T-cell (primary cell): ENCODE measurements around the gene ARHGAP15. TPM values are rescaled to one million over a fixed set of nuclear protein-coding genes. Genes with fewer than 3 reads are reported as not detected.

Experiments used
- ATAC-seq, 4 experiments: fragments of 200-7000 bp in 3 of 4; fragments of 150-1000 bp in 1 of 4; cut with Tn5 transposase; replicated peaks in 1 of 4; 1 replicate in 3 of 4; 2 replicates in 1 of 4; pipeline ENCODE4 v1.10.0; 2021; ENCODE audit warnings: moderate library complexity in 3 of 4, mild to moderate bottlenecking in 2 of 4, moderate number of reproducible peaks in 1 of 4
- CTCF ChIA-PET, 2 donors: fragments of 300-600 bp; sonication (Branson Sonifier 250); formaldehyde crosslinking; loops; one replicate each; lab custom pipeline; 2022; ENCODE audit warnings: antibody characterized with exemption in 2 of 2; lab: Charles Lee
- POLR2A ChIA-PET, 2 donors: fragments of 300-600 bp; sonication (Branson Sonifier 250); formaldehyde crosslinking; loops; one replicate each; lab custom pipeline; 2022; ENCODE audit warnings: antibody characterized with exemption in 2 of 2; lab: Charles Lee
- DNase-seq, 35 experiments: peaks; one replicate each; pipeline versions ENCODE4 v3.0.0 to v3.0.0-alpha.2; 2013 to 2023
- H3K27ac ChIP-seq: one replicate; pipeline ENCODE4 v1.5.1; 2013; ENCODE audit warnings: low read length
- H3K27me3 ChIP-seq, 2 experiments: replicated peaks in 1 of 2; 1 replicate in 1 of 2; 2 replicates in 1 of 2; pipeline versions ENCODE4 v1.6.1 to v1.7.0; 2013; ENCODE audit warnings: low read length in 1 of 2, mixed read lengths in 1 of 2; ENCODE audit not compliant: control insufficient read depth in 2 of 2, insufficient read depth in 2 of 2; ENCODE audit errors: extremely low read depth in 1 of 2
- H3K36me3 ChIP-seq, 2 donors: 1 replicate in 1 of 2; 2 replicates in 1 of 2; pipeline versions ENCODE4 v1.6.1 to v1.7.0; 2013; ENCODE audit warnings: low read length in 1 of 2; ENCODE audit not compliant: control insufficient read depth in 2 of 2, insufficient read depth in 1 of 2; ENCODE audit errors: extremely low read depth in 1 of 2
- H3K4me1 ChIP-seq, 2 experiments: 1 replicate in 1 of 2; 2 replicates in 1 of 2; pipeline versions ENCODE4 v1.6.1 to v1.7.0; 2013; ENCODE audit warnings: low read length in 2 of 2, mixed read lengths in 1 of 2; ENCODE audit not compliant: insufficient read depth in 2 of 2, control insufficient read depth in 1 of 2; ENCODE audit errors: extremely low read depth in 1 of 2
- H3K4me3 ChIP-seq, 2 donors: 1 replicate in 1 of 2; 2 replicates in 1 of 2; pipeline versions ENCODE4 v1.5.1 to v1.7.0; 2013; ENCODE audit warnings: mild to moderate bottlenecking in 2 of 2, low read length in 1 of 2, moderate library complexity in 1 of 2; ENCODE audit not compliant: control insufficient read depth in 1 of 2; ENCODE audit errors: extremely low read depth in 1 of 2
- H3K9me3 ChIP-seq: 2 replicates; pipeline ENCODE4 v1.7.0; 2013
- H3K27ac Mint-ChIP-seq, 2 donors: one replicate each; pipeline ENCODE4 v1.8.0; 2020 to 2021; ENCODE audit warnings: mild to moderate bottlenecking in 2 of 2, mixed read lengths in 2 of 2
- H3K27me3 Mint-ChIP-seq, 2 donors: one replicate each; pipeline ENCODE4 v1.8.0; 2021 to 2022; ENCODE audit warnings: mixed read lengths in 2 of 2
- H3K36me3 Mint-ChIP-seq: one replicate; pipeline ENCODE4 v1.8.0; 2021; ENCODE audit warnings: mixed read lengths
- H3K4me1 Mint-ChIP-seq, 3 donors: one replicate each; pipeline ENCODE4 v1.8.0; 2020 to 2022; ENCODE audit warnings: mixed read lengths in 3 of 3, mild to moderate bottlenecking in 1 of 3
- H3K4me3 Mint-ChIP-seq, 3 donors: one replicate each; pipeline ENCODE4 v1.8.0; 2020 to 2022; ENCODE audit warnings: mild to moderate bottlenecking in 3 of 3, mixed read lengths in 3 of 3, moderate library complexity in 3 of 3
- H3K9me3 Mint-ChIP-seq, 3 donors: one replicate each; pipeline ENCODE4 v1.8.0; 2020 to 2022; ENCODE audit warnings: mixed read lengths in 3 of 3
- WGBS: methylation state at CpG from one replicate; pipeline ENCODE4 v1.1.5; 2013; ENCODE audit warnings: missing lambda C conversion rate; ENCODE audit not compliant: insufficient coverage; 5-methylcytosine and 5-hydroxymethylcytosine counted together
- total RNA-seq, 35 experiments: library from RNA in 6 of 35; stranded (reverse) in 6 of 35; fragments of 120-200 nt in 1 of 35; gene quantifications; one replicate each; pipeline versions ENCODE4 v1.2.1 to v1.2.4 and lab custom pipeline; 2013 to 2026

ARHGAP15 gene
- total RNA-seq, 5 donors from 2014 or later (not counting 1 experiment from before 2014, with no cell fraction given): 154 to 271 (median 188) TPM

- no peak for DNase-seq
- WGBS: 57% methylated on average over 1 of the region's 1 CpG
- H3K27ac Mint-ChIP-seq: no peak overlapping the region
- ATAC-seq: no peak
- Histone ChIP-seq H3K4me3 (no peak overlapping the region), H3K27ac (no peak overlapping the region), H3K4me1 (no peaks in the 10 kb centered on the region), H3K36me3 (peaks cover 4 to 41% of the 10 kb centered on the region in 2 donors), H3K27me3 (no peaks in the 10 kb centered on the region), H3K9me3 (no peaks in the 10 kb centered on the region)
- no peak overlapping the region for H3K4me3 Mint-ChIP-seq
- peaks cover 0 to 24% (median 16%) of the 10 kb centered on the region in 3 donors for H3K4me1 Mint-ChIP-seq
- H3K36me3 Mint-ChIP-seq: peaks cover 87% of the 10 kb centered on the region
- no peaks in the 10 kb centered on the region for H3K27me3 Mint-ChIP-seq
- POLR2A ChIA-PET: interaction anchor here in 1 of 2 donors (0.6 kb wide), 1 partner anchor 38 kb away, joined by 3 read pairs; no protein-coding TSS in a partner anchor
- peaks cover 0 to 13% (median 2%) of the 10 kb centered on the region in 3 donors for H3K9me3 Mint-ChIP-seq
- CTCF ChIA-PET: no interaction called here
Observed at GRCh38 chr2:143514413-143514812, 385.2 kb downstream of the ARHGAP15 start.

GRCh38 chr2:143515318-143515717, 386.1 kb downstream of the ARHGAP15 start:
- Histone ChIP-seq H3K9me3 (no peaks in the 10 kb centered on the region), H3K4me1 (no peaks in the 10 kb centered on the region), H3K4me3 (no peak overlapping the region), H3K36me3 (peaks cover 4 to 50% of the 10 kb centered on the region in 2 donors), H3K27ac (no peak overlapping the region), H3K27me3 (no peaks in the 10 kb centered on the region)
- Mint-ChIP-seq H3K27me3 (no peaks in the 10 kb centered on the region), H3K4me1 (peaks cover 8 to 31% (median 24%) of the 10 kb centered on the region in 3 donors), H3K4me3 (no peak overlapping the region), H3K27ac (no peak overlapping the region), H3K9me3 (peaks cover 0 to 13% (median 2%) of the 10 kb centered on the region in 3 donors), H3K36me3 (peaks cover 91% of the 10 kb centered on the region)
- DNase-seq: no peak
- ChIA-PET POLR2A (interaction anchor here in 1 of 2 donors (0.6 kb wide), 1 partner anchor 119 kb away, joined by 3 read pairs; no protein-coding TSS in a partner anchor), CTCF (no interaction called here)
- no peak for ATAC-seq

GRCh38 chr2:143519521-143519920, 390.3 kb downstream of the ARHGAP15 start:
- ChIA-PET POLR2A (no interaction called here), CTCF (no interaction called here)
- no peak for DNase-seq
- H3K4me1 Mint-ChIP-seq: peaks cover 42 to 62% (median 53%) of the 10 kb centered on the region in 3 donors
- Histone ChIP-seq H3K4me3 (no peak overlapping the region), H3K4me1 (peaks cover 0 to 5% of the 10 kb centered on the region in 2 experiments), H3K27me3 (no peaks in the 10 kb centered on the region), H3K27ac (no peak overlapping the region), H3K9me3 (no peaks in the 10 kb centered on the region), H3K36me3 (peaks cover 3 to 51% of the 10 kb centered on the region in 2 donors)
- no peak for ATAC-seq
- no peak overlapping the region for H3K27ac Mint-ChIP-seq
- peaks cover 77% of the 10 kb centered on the region for H3K36me3 Mint-ChIP-seq
- 100% methylated on average over 3 of the region's 3 CpGs for WGBS
- no peak overlapping the region for H3K4me3 Mint-ChIP-seq
- H3K9me3 Mint-ChIP-seq: peaks cover 0 to 3% (median 2%) of the 10 kb centered on the region in 3 donors
- H3K27me3 Mint-ChIP-seq: no peaks in the 10 kb centered on the region

GRCh38 chr2:143521396-143521795, 392.2 kb downstream of the ARHGAP15 start:
- ATAC-seq: no peak
- DNase-seq: no peak
- no peaks in the 10 kb centered on the region for H3K27me3 Mint-ChIP-seq

GRCh38 chr2:143522699-143523098, 393.5 kb downstream of the ARHGAP15 start:
- CTCF ChIA-PET: no interaction called here
- Mint-ChIP-seq H3K4me1 (peaks cover 57 to 73% (median 67%) of the 10 kb centered on the region in 3 donors), H3K36me3 (peaks cover 54% of the 10 kb centered on the region), H3K27ac (peak overlapping the region; percentile 4 to 36), H3K9me3 (no peaks in the 10 kb centered on the region), H3K4me3 (no peak overlapping the region), H3K27me3 (no peaks in the 10 kb centered on the region)
- ATAC-seq (no peak), DNase-seq (no peak)
- POLR2A ChIA-PET: no interaction called here
- Histone ChIP-seq H3K4me3 (no peak overlapping the region), H3K27me3 (no peaks in the 10 kb centered on the region), H3K27ac (no peak overlapping the region), H3K36me3 (peaks cover 0 to 44% of the 10 kb centered on the region in 2 donors), H3K4me1 (peaks cover 7 to 16% of the 10 kb centered on the region in 2 experiments), H3K9me3 (no peaks in the 10 kb centered on the region)
- WGBS: no CpG with 5 or more reads among the region's 2 CpGs

More at GRCh38 chr2:143521396-143521795, 392.2 kb downstream of the ARHGAP15 start:
- H3K27ac Mint-ChIP-seq: peak overlapping the region in 1 of 2 donors; percentile 5
- H3K27ac ChIP-seq: no peak overlapping the region
- no CpG with 5 or more reads among the region's 3 CpGs for WGBS
- ChIA-PET CTCF (no interaction called here), POLR2A (no interaction called here)
- no peaks in the 10 kb centered on the region for H3K9me3 Mint-ChIP-seq
- no peak overlapping the region for H3K4me3 ChIP-seq
- H3K27me3 ChIP-seq: no peaks in the 10 kb centered on the region
- H3K4me1 ChIP-seq: peaks cover 7 to 16% of the 10 kb centered on the region in 2 experiments
- H3K4me1 Mint-ChIP-seq: peaks cover 57 to 76% (median 69%) of the 10 kb centered on the region in 3 donors
- H3K4me3 Mint-ChIP-seq: no peak overlapping the region
- H3K36me3 Mint-ChIP-seq: peaks cover 63% of the 10 kb centered on the region
- H3K9me3 ChIP-seq: no peaks in the 10 kb centered on the region
- peaks cover 0 to 47% of the 10 kb centered on the region in 2 donors for H3K36me3 ChIP-seq

- Histone ChIP-seq H3K27me3 (no peaks in the 10 kb centered on the region), H3K4me1 (peaks cover 7 to 16% of the 10 kb centered on the region in 2 experiments), H3K4me3 (no peak overlapping the region), H3K27ac (no peak overlapping the region), H3K36me3 (peaks cover 0 to 32% of the 10 kb centered on the region in 2 donors), H3K9me3 (no peaks in the 10 kb centered on the region)
- Mint-ChIP-seq H3K36me3 (peaks cover 55% of the 10 kb centered on the region), H3K27me3 (no peaks in the 10 kb centered on the region), H3K27ac (peak overlapping the region; percentile 50 to 81), H3K9me3 (peaks cover 0 to 3% (median 0%) of the 10 kb centered on the region in 3 donors), H3K4me3 (no peak overlapping the region), H3K4me1 (peaks cover 62 to 79% (median 78%) of the 10 kb centered on the region in 3 donors)
- ATAC-seq: no peak
- CTCF ChIA-PET: no interaction called here
- POLR2A ChIA-PET: no interaction called here
- DNase-seq: no peak
- WGBS: no CpG with 5 or more reads among the region's 2 CpGs
Observed at GRCh38 chr2:143524119-143524553, 394.9 kb downstream of the ARHGAP15 start.
